ENCODE results near the gene TMEM181.
"Not testable (repeated sequence)": the region's sequence is repeated elsewhere in the genome, so short reads cannot be mapped to it uniquely, and the experiment has no call there.

The TMEM181 gene

DNA sequence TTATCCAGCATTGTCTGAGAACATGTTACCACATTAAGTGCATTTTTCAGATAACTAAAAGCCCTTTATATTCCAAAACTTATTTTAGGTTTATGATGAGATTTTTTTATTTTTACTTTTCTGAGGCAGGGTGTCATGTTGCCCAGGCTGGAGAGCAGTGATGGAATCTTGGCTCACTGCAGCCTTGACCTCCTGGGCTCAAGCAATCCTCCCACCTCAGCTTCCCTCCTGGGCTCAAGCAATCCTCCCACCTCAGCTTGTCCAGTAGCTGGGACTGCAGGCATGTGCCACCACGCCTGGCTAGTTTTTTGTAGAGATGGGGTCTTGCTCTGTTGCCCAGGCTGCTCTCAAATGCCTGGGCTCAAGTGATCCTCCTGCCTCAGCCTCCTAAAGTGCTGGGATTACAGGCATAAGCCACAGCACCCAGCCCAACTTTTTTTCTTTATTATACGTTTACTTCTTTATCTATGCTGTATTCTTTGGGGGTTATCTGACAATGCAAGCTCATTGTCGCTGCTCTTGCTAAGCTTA is 78.5 kb downstream of the TMEM181 start:
- DNase-seq (ENCODE audit: low read depth, low spot score): no peak

DNA sequence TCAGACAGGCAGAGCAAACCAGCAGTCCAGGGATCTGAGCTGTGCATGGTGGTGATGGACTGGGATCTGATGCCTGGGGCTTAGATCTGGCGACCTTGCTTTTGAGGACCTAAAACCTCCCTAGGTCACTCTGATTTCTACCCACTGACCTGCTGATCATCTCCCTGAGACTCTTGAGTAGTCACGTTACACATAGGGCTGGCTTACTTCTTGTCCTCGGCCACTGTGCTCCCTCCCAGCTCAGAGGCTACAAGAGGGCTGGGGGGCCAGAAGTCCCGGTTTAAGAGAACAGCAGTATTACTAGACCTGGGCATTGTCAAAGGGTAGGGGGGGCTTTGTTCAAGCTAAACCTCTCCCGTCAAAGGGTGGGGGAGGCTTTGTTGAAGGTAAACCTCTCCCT is 79.2 kb downstream of the TMEM181 start:
- DNase-seq (ENCODE audit: low read depth, low spot score): no peak

DNA sequence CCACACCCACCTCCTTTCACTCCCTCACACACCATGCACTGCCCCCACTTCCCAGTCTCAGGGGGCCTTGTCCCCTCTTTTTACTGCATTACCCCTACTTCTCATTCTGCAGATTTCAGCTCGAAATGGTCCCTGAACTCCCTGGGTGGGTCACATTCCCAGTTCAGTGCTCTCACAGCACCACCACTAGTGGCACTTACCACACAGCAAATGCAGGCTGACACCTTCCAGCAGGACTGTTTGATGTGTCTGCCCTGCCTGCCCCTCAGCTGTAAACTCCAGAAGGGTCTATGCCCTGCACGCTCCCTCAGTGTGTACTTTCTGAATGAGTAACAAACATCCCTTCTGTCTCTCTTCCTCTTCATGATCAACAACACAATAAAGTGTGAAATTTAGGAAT is 80.6 kb downstream of the TMEM181 start:
- DNase-seq (ENCODE audit: low read depth, low spot score): no peak

DNA sequence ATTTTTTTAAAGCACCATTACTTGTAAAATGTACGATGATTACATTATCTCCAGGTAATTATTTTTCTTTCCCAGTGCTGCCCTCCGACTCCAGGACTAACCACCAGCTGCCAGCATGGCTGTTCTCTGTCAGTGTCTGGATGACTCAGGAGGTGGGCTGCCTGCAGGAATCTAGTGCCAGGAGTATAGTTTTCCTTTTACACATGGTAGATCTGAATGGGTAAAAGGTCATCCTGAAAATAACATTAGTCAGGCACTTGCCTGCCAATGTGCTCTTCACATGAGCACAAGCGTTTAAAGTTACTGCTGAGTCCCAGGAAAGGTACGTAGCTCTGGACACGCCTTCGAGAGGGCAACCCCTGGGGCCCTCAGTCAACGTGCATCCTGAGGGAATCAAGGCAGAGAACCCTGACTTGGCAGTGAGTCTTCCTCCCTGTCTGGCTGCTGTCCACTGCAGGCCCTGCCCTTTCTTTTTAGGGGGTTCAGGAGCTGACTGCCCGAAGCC is 82.3 kb downstream of the TMEM181 start:
- DNase-seq (ENCODE audit: low read depth, low spot score): peak; percentile 76

DNA sequence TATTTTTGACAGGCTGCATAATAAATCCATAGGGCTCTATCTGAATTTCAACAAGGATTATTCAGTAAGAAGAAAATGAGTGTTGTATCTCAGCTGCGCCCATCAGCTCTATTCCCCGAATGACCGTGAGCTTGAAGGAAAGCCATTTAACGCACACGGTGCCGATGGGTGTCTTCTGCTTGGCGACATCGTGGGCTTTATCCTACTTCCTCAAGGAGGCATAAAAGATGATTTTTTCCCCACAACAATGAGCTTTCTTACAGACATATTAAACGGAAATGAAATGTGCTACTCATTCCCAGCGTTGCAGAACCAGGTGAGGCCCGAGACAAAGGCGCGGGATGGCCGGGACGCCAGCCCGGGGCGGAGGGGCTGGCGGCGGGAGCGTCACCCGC is 83.9 kb downstream of the TMEM181 start:
- DNase-seq (ENCODE audit: low read depth, low spot score): no peak

DNA sequence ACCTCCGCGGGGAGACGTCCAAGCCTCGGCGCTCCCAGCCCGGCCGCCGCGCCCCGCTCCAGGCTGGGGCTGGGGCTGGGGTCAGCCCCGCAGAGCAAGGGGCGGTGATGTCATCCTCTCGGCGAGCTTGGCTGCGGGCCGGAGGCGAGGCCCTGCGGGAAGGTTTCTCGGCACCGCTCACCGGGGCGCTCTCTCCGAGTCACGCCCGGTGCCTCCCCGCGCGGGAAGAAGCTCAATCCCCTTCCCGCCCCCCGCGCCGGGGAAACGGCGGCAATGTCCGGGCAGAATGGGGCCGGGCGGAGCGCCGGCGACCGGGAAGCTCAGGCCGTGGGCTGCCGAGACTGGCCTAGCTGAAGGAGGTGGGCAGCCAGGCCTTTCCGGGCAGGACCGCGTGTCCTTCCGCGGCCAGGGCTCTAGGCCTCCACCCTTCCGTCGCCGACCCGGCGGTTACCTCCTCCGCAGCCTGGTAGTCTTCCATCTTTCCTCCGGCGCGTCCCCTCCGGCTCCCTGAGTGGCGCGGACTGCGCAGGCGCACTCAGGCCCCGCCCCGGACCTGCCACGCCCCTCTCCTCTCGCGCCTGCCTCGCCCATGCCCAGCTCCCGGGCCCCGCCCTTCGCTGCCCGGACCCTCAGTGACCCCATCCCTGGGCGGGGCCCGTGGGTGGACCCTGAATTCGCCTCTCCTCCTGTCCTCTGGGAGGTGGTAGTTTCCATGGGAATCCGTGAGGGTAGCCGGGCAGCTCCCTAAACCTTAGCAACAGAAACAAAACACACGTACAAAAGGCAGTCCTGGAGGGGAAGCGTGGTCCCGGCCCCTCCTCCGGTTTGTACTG is 84.6 kb downstream of the TMEM181 start, which contains the start of gene DYNLT1:
TSS of gene DYNLT1 (minus strand) at position 513 of the 833 bp plus-strand sequence. CDS start at position 478, 35 bp downstream.
- peak; percentile 70 for DNase-seq (ENCODE audit: low read depth, low spot score)

DNA sequence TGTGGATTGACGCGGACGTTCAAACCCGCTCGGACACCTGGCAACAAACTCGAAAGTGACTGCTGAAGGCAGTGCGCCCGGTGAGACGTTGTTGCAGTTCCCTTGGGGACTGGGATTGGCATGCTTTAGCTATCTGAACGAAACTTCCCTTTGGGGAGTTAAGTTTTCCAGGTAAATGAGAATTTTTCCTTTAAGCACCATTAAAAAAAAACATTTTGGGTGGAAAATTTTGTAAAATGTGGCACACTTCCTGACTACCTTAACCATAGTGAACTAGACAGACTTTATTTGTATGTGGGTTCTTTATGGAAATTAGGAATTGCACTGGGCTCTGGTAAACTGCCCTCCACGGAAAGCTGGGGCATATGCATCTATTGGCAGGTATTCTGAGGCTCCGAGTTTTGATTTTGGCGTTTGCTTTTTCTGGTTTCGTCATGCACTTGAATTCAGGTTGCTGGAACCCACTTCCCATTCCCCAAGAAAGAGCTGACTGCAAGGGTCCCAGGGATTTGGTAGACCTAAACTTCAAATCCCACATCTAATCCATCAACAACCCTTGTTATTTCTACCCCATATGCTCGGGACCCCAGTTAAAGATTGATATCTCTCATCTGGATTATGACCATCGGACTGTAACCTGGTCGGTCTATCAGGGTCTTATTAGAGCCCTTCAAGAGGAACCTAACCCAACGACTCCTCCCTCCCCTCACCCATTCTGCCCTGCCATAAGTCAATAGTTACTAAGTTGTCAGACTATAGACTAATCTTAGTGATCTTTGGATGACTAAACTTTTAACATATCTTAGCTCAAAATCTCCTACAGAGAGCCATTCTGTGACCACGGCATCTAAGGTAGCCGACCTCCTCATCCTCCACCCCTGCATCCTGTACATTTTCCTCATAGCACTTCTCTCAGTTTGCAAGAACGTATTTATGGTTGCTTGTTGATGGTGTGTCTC is 85.5 kb downstream of the TMEM181 start:
- no peak for DNase-seq (ENCODE audit: low read depth, low spot score)

DNA sequence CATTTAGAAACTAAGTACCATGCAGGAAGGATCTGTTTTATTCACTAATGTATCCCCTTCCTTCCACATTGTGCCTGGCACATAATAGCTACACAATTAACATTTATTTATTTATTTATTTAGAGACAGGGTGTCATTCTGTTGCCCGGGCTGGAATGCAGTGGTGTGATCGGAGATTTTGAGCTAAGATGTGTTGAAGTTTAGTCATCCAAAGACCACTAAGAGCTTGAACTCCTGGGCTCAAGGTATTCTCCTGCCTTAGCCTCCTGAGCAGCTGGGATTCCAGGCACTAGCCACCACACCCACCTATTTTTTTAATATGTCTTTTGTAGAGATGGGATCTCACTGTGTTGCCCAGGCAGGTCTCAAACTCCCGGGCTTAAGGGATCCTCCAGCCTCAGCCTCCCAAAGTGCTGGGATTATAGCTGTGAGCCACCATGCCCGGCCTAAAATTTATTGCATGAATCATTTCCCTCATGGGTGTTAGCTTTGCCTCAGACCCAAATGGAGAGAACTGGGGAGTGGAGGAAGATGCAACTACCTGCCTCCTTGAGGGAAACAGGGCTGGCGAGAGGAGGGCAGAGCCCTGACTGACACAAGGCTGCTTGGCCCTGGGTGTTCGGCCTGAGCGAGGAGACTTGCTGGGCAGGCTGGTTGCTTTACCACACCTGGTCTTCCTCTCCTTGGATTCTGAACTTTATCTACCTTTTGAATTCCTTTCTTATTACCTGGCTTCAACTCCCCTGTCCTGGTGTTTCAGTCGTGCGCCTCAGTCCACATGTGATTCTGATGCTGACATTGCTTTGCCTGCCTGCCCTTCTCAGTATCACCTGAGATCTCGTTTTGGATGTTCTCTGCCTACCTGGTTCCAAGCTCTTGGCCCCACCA is 86.4 kb downstream of the TMEM181 start:
- DNase-seq (ENCODE audit: low read depth, low spot score): no peak

DNA sequence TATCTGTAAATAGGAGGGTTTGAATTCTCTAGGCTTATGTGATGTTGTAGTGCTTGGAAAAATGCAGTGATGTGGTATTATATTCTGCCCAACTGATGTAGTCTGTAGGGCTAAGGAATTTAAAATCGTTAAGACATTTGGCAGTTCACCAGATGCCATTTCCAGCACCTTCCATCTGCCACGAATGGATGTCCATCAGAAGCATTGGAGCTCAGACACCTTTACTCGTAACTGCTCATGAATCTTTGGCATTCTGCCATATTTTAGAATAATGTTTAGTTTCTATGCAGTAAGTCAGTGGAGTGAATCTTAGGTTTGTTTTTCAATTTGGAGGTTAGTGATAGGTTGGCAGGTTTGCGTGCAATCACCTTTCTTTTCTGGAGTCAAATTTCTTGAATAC is 87.6 kb downstream of the TMEM181 start:
- DNase-seq (ENCODE audit: low read depth, low spot score): no peak

DNA sequence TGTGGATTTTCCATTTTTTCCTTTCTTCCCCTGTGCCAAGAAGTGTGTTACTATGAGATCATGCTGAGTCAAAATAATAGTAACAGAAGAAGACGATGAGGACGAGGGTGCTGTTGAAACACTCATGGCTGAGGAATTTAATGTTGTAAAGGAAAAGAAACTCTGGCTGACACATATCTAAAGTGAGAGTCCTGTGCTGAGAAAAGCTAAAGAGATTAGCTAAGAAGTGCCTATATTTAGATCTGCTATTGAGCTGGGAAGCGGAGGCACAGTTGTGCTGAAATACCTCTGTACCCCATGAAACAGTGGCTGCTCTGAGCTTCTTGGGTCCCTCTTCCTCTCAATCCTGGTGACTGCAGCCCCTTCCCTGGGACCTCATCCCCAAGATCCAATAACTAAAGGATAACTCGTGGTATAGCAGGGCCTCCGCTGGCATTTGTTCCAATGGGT is 88.8 kb downstream of the TMEM181 start:
- no peak for DNase-seq (ENCODE audit: low read depth, low spot score)

DNA sequence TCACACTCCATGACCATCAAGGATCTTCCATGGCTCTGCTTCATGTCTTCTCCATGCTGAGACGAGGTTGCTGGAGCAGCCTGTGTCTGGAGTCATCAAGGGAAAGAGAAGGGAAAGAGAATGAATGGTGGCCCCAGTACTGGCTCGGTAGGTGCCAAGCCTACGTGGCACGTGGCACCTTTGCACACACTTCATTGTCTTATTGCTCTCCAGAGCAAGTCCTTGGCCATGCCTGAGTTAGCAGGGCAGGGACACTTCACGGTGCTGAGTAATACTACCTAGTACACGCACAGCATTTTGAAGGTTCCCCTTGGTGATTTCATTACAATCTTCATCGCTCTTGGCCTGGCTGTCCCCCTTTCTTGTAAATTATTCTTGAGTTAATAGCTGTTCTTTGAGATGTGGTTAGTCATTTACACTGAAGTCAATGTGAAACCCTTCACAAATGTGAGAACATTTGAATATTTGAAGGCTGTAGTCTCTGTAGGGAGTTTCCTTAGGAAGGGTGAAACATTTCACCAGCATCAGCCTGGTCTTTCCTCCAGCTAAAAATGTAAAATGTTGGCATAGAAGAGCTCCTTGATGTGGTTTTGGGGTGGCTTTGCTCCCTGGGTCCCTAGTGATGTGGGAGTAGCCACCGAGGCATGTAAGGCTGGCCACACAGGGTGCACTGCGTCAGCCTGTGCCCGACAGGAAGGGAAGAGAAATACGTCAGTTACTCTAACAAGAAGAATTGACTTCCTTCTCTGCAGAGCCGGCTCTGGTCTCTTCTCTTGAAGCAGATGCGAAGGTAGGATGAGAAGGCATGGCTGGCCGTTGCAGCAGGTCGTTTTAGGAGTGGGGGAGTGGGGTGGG is 89.6 kb downstream of the TMEM181 start, which contains the start of gene SYTL3:
TSS of gene SYTL3 (plus strand) at position 766 of the 855 bp plus-strand sequence. CDS start 13,215 bp downstream, outside the sequence.
- no peak for DNase-seq (ENCODE audit: low read depth, low spot score)

DNA sequence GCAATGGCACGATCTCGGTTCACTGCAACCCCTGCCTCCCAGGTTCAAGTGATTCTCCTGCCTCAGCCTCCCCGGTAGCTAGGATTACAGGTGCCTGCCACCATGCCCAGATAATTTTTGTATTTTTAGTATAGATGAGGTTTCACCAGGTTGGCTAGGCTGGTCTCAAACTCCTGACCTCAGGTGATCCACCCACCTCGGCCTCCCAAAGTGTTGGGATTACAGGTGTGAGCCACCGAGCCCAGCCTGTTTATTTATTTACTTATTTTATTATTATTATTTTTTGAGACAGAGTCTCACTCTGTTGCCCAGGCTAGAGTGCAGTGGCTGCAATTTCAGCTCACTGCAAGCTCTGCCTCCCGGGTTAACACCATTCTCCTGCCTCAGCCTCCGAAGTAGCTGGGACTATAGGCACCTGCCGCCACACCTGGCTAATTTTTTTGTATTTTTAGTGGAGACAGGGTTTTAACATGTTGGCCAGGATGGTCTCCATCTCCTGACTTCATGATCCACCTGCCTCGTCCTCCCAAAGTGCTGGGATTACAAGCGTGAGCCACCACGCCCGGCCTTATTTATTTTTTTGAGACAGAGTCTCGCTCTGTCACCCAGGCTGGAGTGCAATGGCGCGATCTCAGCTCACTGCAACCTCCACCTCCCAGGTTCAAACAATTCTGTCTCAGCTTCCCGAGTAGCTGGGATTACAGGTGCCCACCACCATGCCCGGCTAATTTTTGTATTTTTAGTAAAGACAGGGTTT is 92.3 kb downstream of the TMEM181 start:
- not testable (repeated sequence) for DNase-seq (ENCODE audit: low read depth, low spot score)

DNA sequence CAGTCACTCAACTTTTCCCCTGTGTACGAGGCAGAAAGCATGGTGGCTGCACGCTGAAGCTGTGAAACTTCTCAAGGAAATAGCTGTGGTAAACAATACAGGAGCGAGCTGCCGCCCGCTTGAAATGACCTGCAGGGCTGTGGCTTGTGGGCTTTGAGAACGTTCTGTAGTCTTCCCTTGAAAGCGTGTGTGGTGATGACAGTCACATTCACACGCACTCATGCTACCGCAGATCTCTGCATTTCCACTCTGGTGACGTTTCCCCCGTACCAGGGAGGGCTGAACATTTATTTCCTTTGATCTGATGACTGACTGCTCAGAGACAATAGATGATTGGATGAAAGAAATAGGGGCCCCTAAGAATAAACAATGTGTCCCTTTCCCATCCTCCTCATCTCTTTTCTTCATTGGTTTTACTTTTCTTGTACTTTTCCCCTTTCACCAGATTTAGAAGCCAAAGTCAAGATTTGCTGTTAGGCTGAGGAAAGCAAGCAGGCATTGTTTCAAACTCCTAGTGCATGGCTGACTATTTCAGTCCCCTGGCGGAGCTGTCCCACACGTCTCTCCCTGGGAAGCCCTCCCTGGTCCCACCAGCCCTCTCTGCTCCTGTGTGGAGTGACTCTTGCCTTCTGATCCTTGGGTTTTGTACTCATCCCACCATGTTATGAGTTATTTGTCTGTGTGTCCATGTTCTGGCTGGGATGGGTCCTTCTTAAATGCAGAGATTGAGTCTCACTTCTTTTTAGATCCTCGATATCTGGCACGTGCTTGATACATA is 93.9 kb downstream of the TMEM181 start:
- DNase-seq (ENCODE audit: low read depth, low spot score): no peak

DNA sequence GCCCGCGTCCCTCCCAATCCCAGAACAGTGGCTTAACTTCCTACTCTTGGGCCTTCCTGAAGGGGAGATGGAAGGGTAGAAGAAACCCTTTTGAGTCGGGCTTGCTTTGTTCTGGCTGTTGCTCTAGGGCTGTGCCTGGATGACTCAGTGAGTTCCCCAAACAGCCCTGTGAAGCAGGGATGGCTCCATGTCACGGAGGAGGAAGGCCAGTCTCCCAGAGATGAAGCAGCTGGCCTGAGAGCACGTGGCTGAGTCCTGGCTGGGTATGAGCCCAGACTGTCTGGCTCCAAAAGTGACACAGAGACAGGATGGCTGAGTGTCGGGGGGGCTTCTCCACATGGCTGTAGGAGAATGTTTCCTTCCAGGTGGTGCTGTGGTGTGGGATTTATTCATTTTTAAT is 94.6 kb downstream of the TMEM181 start:
- DNase-seq (ENCODE audit: low read depth, low spot score): no peak

DNA sequence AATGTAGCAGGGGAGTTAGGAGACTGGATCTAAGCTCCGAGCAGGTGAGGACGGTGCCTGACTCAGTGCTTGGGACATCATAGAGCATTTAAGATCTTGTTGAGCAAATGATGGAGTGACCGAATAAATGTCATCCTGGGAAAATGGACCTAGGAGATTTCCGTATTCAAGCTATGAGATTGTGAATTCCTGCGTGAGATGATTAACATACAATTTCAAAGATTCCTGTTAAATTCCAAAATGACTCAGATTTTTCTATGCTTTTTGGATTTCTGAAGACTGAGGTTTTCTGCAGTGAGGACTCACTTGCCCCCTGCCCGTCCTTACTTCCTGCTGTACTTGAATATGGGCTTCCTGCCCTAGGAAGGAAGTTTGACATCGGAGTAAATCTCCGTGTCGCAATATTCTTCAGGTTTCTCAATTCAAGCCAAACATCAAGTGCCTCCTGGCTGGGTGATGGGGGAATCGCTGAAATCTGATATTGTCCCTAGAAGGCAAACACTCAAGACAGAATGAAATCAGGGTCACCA is 95.1 kb downstream of the TMEM181 start:
- DNase-seq (ENCODE audit: low read depth, low spot score): no peak

DNA sequence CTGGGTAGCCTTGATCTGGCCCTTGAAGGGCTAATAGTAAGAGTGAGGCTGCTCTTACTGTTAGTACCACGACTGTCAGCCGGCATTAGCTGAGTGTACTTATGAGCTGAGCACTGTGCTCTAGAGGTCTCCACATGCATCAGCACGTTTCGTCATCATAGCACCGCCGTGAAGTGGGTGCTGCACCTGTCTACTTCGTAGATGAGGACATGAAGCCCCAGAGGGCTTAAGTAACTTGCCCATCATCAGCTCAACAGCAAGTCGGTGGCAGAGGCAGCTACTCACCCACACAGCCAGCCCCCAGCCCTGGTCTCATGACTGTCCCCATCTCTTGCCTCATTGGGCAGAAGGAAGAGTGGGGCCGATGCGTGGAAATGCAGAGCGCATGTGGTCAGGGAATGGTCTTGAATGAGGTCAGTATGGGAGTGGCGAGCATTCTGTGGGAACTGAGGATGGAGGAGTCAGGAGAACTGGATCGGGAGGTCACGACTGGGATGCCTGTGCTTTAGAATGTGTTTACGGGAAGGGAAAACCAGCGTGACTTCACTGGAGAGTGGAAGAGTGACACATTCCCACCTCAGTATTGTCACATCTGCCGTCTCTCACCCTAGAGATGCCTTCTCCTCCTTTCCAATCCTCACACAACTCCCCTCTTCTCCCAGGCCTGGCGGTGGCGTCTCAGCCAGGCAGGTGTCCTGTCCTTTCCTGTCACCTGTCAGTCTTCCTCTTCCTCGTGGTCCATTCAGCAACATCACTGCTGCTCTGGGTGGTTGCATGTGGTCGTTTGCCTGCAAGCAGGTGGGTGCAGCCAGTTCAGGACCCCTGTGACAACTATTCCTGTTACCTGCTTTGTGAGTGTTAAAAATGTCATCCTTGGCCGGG is 95.9 kb downstream of the TMEM181 start:
- no peak for DNase-seq (ENCODE audit: low read depth, low spot score)

DNA sequence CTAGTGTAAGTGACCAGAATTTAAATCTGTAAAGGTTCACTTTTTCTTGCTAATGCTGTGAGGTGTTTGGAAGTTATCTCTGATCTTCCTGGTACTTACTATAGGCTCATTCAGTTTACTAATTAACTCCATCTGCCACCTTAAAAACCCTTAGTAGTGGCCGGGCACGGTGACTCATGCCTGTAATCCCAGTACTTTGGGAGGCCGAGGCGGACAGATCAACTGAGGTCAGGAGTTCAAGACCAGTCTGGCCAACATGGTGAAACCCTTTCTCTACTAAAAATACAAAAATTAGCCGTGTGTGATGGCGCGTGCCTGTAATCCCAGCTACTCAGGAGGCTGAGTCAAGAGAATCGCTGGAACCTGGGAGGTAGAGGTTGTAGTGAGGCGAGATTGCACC is 97.1 kb downstream of the TMEM181 start:
- not testable (repeated sequence) for DNase-seq (ENCODE audit: low read depth, low spot score)

Measured in brain pericyte (primary cell).